Calu3 (cell line): ENCODE measurements around the gene NOP16. TPM values are rescaled to one million over a fixed set of nuclear protein-coding genes. Genes with fewer than 3 reads are reported as not detected.

Experiments
- BruUV-seq: library from RNA; stranded (reverse); fragments of 400-500 nt; replicated peaks from 2 replicates; lab custom pipeline; 2021; lab: Mats Ljungman, UMichigan
- CTCF ChIA-PET: fragments of 300-600 bp; sonication (Branson Sonifier 250); formaldehyde crosslinking; loops from one replicate; lab custom pipeline; 2022; ENCODE audit warnings: antibody characterized with exemption; lab: Charles Lee
- DNase-seq: peaks from one replicate; pipeline ENCODE4 v3.0.0; 2022
- H3K27ac Mint-ChIP-seq: one replicate; pipeline ENCODE4 v1.8.0; 2022; ENCODE audit warnings: mixed read lengths; ENCODE audit not compliant: unreplicated experiment
- H3K27me3 Mint-ChIP-seq: one replicate; pipeline ENCODE4 v1.8.0; 2022; ENCODE audit warnings: mixed read lengths; ENCODE audit not compliant: unreplicated experiment
- H3K36me3 Mint-ChIP-seq: one replicate; pipeline ENCODE4 v1.8.0; 2022; ENCODE audit warnings: mild to moderate bottlenecking, moderate library complexity, mixed read lengths; ENCODE audit not compliant: insufficient read depth, unreplicated experiment
- H3K4me1 Mint-ChIP-seq: one replicate; pipeline ENCODE4 v1.8.0; 2022; ENCODE audit warnings: mild to moderate bottlenecking, low read depth, mixed read lengths; ENCODE audit not compliant: unreplicated experiment
- H3K4me3 Mint-ChIP-seq: one replicate; pipeline ENCODE4 v1.8.0; 2022; ENCODE audit warnings: mild to moderate bottlenecking, low read depth, moderate library complexity, mixed read lengths; ENCODE audit not compliant: unreplicated experiment
- H3K9me3 Mint-ChIP-seq: one replicate; pipeline ENCODE4 v1.8.0; 2022; ENCODE audit warnings: low read depth, mixed read lengths; ENCODE audit not compliant: unreplicated experiment
- CTCF ChIP-seq: fragments of 200-600 bp; IDR thresholded peaks from one replicate; pipeline ENCODE4 v1.8.0; 2022; ENCODE audit warnings: antibody characterized with exemption; ENCODE audit not compliant: unreplicated experiment
- intact Hi-C: fragments of 100-400 bp; cut with micrococcal nuclease; formaldehyde crosslinking; loops from one replicate; pipeline ENCODE4 v1.10.0; 2022; ENCODE audit not compliant: unreplicated experiment
- total RNA-seq: library from RNA; stranded (reverse); gene quantifications from 2 replicates; pipeline ENCODE4 v1.2.3, GENCODE V29; 2022

The NOP16 gene
- total RNA-seq, 1 experiment from 2014 or later, result 84.5 TPM

DNA sequence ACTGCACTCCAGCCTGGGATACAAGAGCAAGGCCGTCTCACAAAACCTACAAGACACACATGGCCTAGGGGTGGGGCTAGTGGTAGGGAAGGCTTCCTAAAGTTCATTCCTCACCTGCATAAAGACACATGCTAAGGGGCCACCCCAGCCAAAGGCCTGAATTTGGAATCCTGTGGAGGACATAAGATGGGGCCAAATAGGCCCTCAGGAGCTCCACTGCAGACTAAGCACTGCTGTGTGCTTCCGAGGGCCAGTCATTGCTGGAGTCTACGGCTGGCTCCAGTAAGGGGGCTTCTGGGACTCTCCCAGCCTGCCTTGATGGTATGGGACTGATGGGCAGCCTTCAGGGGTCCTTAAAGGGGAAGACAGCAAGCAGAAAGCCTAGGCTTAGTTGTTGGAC lies 5.7 kb downstream of the NOP16 start:
- no peaks in the 10 kb centered on the region for H3K9me3 Mint-ChIP-seq
- no peak for TF ChIP-seq CTCF
- H3K27ac Mint-ChIP-seq, result no peak overlapping the region
- CTCF ChIA-PET, result no interaction called here
- no TSS peak for BruUV-seq
- DNase-seq, result no peak
- H3K4me1 Mint-ChIP-seq, result peaks cover 23% of the 10 kb centered on the region
- peaks cover 37% of the 10 kb centered on the region for H3K36me3 Mint-ChIP-seq
- no peaks in the 10 kb centered on the region for H3K27me3 Mint-ChIP-seq
- H3K4me3 Mint-ChIP-seq, result no peak overlapping the region
- intact Hi-C loops, result no loop called here

- TF ChIP-seq CTCF, result no peak
- Mint-ChIP-seq H3K4me1 (peaks cover 16% of the 10 kb centered on the region), H3K4me3 (no peak overlapping the region), H3K27me3 (no peaks in the 10 kb centered on the region), H3K27ac (no peak overlapping the region), H3K9me3 (no peaks in the 10 kb centered on the region), H3K36me3 (peaks cover 29% of the 10 kb centered on the region)
- CTCF ChIA-PET, result no interaction called here
- no TSS peak for BruUV-seq
- intact Hi-C loops, result no loop called here
- no peak for DNase-seq
Observed at GRCh38 chr5:176381979-176382378, 6.4 kb downstream of the NOP16 start.

GRCh38 chr5:176381423-176381822 lies 7.0 kb downstream of the NOP16 start:
- no peaks in the 10 kb centered on the region for H3K27me3 Mint-ChIP-seq
- H3K9me3 Mint-ChIP-seq, result no peaks in the 10 kb centered on the region
- CTCF ChIA-PET, result no interaction called here
- no peak for DNase-seq
- BruUV-seq, result no TSS peak
- H3K27ac Mint-ChIP-seq, result no peak overlapping the region
- no peak overlapping the region for H3K4me3 Mint-ChIP-seq
- peaks cover 28% of the 10 kb centered on the region for H3K36me3 Mint-ChIP-seq
- no peak for TF ChIP-seq CTCF
- peaks cover 11% of the 10 kb centered on the region for H3K4me1 Mint-ChIP-seq
- intact Hi-C loops, result no loop called here

- H3K4me1 Mint-ChIP-seq, result no peaks in the 10 kb centered on the region
- no peaks in the 10 kb centered on the region for H3K27me3 Mint-ChIP-seq
- no TSS peak for BruUV-seq
- H3K36me3 Mint-ChIP-seq, result peaks cover 18% of the 10 kb centered on the region
- no peak overlapping the region for H3K27ac Mint-ChIP-seq
- intact Hi-C loops, result no loop called here
- no peak for DNase-seq
- CTCF ChIA-PET, result no interaction called here
- no peak for TF ChIP-seq CTCF
- H3K4me3 Mint-ChIP-seq, result no peak overlapping the region
- no peaks in the 10 kb centered on the region for H3K9me3 Mint-ChIP-seq
Observed at GRCh38 chr5:176379881-176380280, 8.5 kb downstream of the NOP16 start.
